GM11168 (cell line): ENCODE measurements around the gene MEI4.
"Not testable (repeated sequence)": the region's sequence is repeated elsewhere in the genome, so short reads cannot be mapped to it uniquely, and the experiment has no call there.

ENCODE experiments used
- in situ Hi-C: fragments of 300-500 bp; cut with MboI; formaldehyde crosslinking; loops from one replicate; pipeline ENCODE4 v1.12.0; 2022; ENCODE audit warnings: low sequenced_read_pairs; ENCODE audit not compliant: unreplicated experiment

Gene MEI4

GRCh38 chr6:77674211-77674610 is 21.4 kb downstream of the MEI4 start:
- in situ Hi-C loops, result no loop called here

DNA sequence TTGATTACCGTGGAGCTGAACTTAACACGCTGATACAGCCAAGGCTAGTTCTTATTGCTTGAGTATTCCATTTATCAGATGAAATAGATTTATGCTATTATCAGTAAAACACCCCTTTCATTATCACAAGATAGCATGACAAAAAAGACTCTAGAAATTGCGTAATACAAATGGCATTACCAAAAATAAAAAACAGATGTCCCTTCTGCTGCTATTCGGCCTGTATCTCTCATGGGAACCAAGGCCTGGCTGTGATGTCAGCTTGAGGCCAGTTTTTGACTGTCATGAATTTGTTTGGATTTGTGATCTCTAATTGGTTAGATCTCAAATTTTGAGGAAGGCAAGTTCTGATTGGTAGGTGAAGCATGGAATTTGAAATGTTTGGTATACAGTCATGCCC is 25.2 kb downstream of the MEI4 start:
- in situ Hi-C loops, result no loop called here

DNA sequence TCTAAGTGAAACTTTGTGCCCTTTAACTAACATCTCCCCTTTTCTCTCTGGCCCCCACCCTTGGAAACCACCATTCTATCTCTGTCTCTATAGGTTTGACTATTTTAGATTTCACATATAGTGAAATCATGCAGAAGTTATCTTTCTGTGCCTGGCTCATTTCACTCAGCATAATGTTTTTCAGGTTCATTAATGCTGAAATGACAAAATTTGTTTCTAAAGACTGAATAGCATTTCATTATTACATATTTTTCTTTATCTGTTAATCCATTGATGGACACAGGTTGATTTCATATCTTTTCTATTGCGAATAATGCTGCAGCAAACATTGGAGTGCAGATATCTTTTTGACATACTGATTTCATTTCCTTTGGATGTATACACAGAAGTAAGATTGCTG is 30.7 kb downstream of the MEI4 start:
- in situ Hi-C loops, result no loop called here

- in situ Hi-C loops, result no loop called here
These were observed 34.1 kb downstream of the MEI4 start for GRCh38 chr6:77686931-77687330.

DNA sequence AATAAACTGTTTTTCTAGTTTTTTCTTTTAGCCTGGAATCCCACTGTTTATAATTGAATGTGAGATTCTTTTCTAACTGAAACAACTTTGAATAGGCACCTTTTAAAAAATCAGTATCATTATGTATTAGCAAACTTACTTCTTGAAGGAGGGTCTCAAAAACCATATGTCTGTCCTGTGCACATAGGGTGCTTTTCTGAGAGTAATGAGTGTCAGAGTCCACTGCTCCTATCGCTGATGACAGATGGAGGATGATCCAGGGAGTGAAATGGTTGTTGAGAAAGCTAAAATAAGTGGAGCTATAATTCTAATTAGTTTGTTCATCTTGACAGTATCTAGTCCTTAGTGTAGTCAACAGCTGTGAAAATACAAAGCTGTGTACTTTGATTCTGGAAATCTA is 35.8 kb downstream of the MEI4 start:
- in situ Hi-C loops, result no loop called here

DNA sequence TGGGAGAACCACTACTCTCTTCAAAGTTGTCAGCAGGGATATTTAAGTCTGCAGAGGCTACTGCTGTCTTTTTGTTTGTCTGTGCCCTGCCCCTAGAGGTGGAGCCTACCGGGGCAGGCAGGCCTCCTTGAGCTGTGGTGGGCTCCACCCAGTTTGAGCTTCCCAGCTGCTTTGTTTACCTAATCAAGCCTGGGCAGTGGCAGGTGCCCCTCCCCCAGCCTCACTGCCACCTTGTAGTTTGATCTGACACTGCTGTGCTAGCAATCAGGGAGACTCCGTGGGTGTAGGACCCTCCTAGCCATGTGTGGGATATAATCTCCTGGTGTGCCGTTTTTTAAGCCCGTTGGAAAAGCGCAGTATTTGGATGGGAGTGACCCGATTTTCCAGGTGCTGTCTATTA is 47.3 kb downstream of the MEI4 start:
- in situ Hi-C loops, result not testable (repeated sequence)

DNA sequence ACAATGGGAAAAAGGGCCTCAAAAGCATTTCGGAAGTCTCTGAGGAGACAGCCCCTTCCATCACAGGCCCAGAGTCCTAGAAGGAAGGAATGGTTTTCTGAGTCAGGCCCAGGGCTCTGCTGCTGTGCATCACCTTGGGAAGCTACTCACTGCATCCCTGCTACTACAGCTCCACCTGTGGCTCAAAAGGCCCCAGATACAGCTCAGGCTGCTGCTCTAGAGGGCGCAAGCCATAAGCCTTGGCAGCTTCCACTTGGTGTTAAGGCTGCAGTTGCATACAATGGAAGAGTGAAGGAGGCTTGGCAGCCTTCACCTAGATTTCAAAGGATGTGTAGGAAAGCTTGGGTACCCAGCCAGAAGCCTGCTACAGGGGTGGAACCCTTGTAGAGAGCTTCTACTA is 54.8 kb downstream of the MEI4 start:
- in situ Hi-C loops, result no loop called here

DNA sequence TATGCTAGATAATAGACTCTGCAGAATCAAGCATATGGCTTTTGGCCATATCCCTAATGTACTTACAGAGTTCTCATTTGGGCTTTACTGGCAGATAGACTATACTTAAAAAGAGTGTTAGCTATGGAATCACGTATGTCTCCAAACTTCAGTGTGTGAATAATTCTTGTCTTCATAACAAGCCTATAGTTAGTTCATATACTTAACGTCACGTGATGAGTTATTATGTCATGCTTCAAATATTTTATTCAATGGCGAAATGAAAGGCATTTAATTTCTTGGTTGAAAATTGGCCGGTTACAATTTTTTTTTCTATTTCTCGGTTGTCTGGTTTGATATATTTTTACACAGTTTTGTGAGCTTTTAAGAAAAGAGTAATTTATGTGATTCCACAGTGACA is 62.7 kb downstream of the MEI4 start:
- in situ Hi-C loops, result no loop called here

DNA sequence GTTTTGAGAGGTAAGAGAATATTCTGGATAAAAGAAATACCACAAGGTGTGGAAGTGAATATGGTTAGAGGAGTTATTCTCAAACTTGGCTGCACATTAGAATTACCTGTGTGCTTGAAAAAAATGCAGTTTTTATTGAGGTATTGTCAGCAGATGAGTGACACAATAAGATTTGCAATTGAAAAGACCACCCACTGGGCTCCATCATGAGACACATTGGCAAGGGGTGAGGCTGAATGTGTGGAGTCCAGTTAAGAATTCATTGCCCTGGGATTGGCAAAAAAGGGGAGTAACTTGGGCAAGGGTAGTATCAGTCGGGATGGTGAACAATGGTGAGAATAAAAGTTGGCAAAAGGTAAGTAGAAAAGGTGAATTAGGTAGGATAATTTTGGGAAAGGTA is 63.5 kb downstream of the MEI4 start:
- in situ Hi-C loops, result no loop called here

- in situ Hi-C loops, result not testable (repeated sequence)
These were observed 83.2 kb downstream of the MEI4 start for GRCh38 chr6:77736010-77736409.

GRCh38 chr6:77740380-77740779 is 87.5 kb downstream of the MEI4 start:
- in situ Hi-C loops, result no loop called here

GRCh38 chr6:77752156-77752555 is 99.3 kb downstream of the MEI4 start:
- in situ Hi-C loops, result not testable (repeated sequence)

- in situ Hi-C loops, result no loop called here
These were observed 109.5 kb downstream of the MEI4 start for GRCh38 chr6:77762386-77762785.

GRCh38 chr6:77763124-77763523 is 110.3 kb downstream of the MEI4 start:
- in situ Hi-C loops, result no loop called here

DNA sequence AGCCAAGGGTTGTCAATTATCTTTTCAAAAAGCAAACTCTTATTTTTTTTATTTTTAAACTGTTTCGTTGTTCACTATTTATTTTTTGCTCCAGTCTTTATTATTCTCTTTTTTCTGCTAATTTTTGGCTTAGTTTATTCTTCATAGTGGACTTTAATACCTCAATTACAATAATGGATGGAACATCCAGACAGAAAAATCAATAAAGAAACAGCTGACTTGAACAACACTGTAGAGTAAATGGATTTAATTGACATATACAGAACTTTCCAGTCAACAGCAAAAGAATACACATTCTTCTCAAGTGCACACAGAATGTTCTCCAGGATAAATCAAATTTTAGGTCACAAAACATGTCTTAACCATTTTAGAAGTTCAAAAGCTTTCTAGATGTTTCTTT is 111.5 kb downstream of the MEI4 start:
- in situ Hi-C loops, result no loop called here

DNA sequence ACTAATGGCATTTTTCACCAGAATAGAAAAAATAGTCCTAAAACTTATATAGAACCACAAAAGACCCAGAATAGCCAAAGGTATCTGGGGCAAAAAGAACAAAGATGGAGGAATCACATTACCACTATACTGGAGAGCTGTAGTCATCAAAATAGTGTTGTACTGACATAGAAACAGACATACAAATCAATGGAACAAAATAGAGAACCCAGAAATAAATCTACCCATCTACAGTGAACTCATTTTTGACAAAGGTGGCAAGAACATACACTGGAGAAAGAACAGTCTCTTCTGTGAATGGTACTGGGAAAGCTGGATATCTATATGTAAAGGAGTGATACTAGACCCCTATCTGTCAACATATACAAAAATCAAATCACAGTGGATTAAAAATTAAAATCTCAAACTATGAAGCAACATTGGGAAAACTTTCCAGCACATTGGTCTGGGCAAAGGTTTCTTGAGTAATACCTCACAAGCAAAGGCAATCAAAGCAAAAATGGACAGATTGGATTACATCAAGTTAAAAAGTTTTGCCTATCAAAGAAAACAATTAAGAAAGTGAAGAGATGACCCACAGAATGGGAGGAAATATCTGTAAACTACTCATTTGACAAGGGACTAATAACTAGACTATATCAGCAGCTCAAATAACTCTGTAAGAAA is 120.5 kb downstream of the MEI4 start:
- in situ Hi-C loops, result no loop called here

- in situ Hi-C loops, result no loop called here
These were observed 121.6 kb downstream of the MEI4 start for GRCh38 chr6:77774457-77774856.

GRCh38 chr6:77776441-77776840 is 123.6 kb downstream of the MEI4 start:
- in situ Hi-C loops, result no loop called here

- in situ Hi-C loops, result no loop called here
These were observed 125.7 kb downstream of the MEI4 start for GRCh38 chr6:77778527-77778926.

GRCh38 chr6:77786935-77787629 is 134.2 kb downstream of the MEI4 start:
- in situ Hi-C loops, result no loop called here

DNA sequence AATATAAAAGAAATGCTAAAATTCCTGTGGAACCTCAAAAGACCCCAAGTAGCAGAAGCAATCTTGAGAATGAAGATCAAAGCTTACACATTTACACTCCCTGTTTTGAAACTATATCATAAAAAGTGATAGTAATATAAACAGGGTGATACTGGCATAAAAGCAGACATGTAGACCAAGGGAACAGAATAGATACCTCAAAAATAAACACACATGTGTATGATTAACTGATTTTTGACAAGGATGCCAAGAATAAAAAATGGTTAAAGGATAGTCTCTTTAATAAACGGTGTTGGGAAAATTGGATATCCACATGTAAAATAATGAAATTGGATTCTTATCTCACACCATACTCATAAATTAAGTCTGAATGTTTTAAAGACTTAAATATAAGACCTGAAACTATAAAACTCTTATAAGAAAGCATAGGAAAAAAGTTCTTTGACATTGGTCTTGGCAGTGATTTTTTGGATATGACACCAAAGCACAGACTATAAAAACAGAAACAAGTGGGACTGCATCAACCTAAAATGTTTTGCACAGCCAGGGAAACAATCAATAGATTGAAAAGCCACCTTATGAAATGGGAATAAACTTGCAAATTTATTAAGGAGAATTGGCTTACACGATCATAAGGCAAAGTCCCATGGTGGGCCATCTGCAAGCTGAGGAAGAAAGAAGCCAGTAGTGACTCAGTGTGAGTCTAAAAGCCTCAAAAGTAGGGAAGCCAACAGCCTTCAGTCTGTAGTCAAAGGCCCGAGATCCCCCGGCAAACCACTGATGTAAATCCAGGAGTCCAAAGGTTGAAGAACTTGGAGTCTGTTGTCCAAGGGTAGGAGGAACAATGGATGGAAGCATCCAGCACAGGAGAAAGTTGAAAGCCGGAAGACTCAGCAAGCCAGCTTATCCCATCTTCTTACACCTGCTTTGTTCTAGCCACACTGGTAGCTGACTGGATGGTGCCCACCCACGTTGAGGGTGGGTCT is 144.3 kb downstream of the MEI4 start:
- in situ Hi-C loops, result no loop called here
